Left lung (tissue), 10 donors: ENCODE data around the gene TSKS. TPM values are rescaled to one million over a fixed set of nuclear protein-coding genes. Genes with fewer than 3 reads are reported as not detected.

Source experiments
- ATAC-seq: fragments of 200-7000 bp; cut with Tn5 transposase; one replicate; pipeline ENCODE4 v1.9.1; 2020; ENCODE audit warnings: moderate library complexity
- DNase-seq, 4 donors: peaks; one replicate each; pipeline ENCODE4 v3.0.0-alpha.2; 2013 to 2020
- H3K27ac ChIP-seq, 2 donors: fragments of 200-600 bp; sonication (generic) in 1 of 2; one replicate each; pipeline versions ENCODE4 v1.5.0 to v1.8.0; 2020 to 2021
- H3K27me3 ChIP-seq, 2 donors: fragments of 200-600 bp; sonication (generic) in 1 of 2; one replicate each; pipeline versions ENCODE4 v1.5.0 to v1.8.0; 2020 to 2021
- H3K36me3 ChIP-seq, 2 donors: fragments of 200-600 bp; sonication (generic) in 1 of 2; one replicate each; pipeline versions ENCODE4 v1.5.0 to v1.8.0; 2020 to 2021
- H3K4me1 ChIP-seq, 2 donors: fragments of 200-600 bp; one replicate each; pipeline ENCODE4 v1.8.0; 2021
- H3K4me3 ChIP-seq, 2 donors: fragments of 200-600 bp; sonication (generic) in 1 of 2; one replicate each; pipeline versions ENCODE4 v1.5.0 to v1.8.0; 2020 to 2021; ENCODE audit warnings: mild to moderate bottlenecking in 1 of 2
- H3K9me3 ChIP-seq, 2 donors: fragments of 200-600 bp; sonication (generic) in 1 of 2; one replicate each; pipeline versions ENCODE4 v1.5.0 to v1.8.0; 2020 to 2021
- CTCF ChIP-seq, 2 donors: fragments of 200-600 bp; sonication (generic) in 1 of 2; IDR thresholded peaks; one replicate each; pipeline versions ENCODE4 v1.5.0 to v1.8.0; 2021; ENCODE audit warnings: antibody characterized with exemption in 2 of 2
- intact Hi-C, 2 donors: fragments of 100-400 bp; cut with DNase I; formaldehyde crosslinking; loops; one replicate each; pipeline versions ENCODE4 v1.11.2 to v1.14.2; 2022
- polyA plus RNA-seq, 6 donors: library from polyadenylated mRNA; unstranded; fragments of 120-200 nt; gene quantifications; one replicate each; pipeline ENCODE4 v1.2.1, GENCODE V29; 2013; ENCODE audit not compliant: insufficient read length in 6 of 6
- total RNA-seq, 2 donors: library from RNA; stranded (reverse); fragmentation: NEBNext Ultra II Directional; extraction: Animal tissue kit (Norgen Biotek cat#: 25700); gene quantifications; one replicate each; pipeline ENCODE4 v1.2.1, GENCODE V29; 2021
- donor health status: DM: no; HTN: yes; CAD: no.
- donor health status: DM: no; HTN: no; CAD: no.

Gene TSKS
- total and polyA plus RNA-seq, 8 donors: 0.17 to 0.45 (median 0.24) TPM; not detected in 1

- intact Hi-C loops: no loop called here
- DNase-seq (peak in 2 of 4 donors; percentile 36 to 72), ATAC-seq (no peak)
- TF ChIP-seq CTCF (IDR thresholded peaks at IDR 0.05): no peak
- Histone ChIP-seq H3K27me3 (no peaks in the 10 kb centered on the region), H3K27ac (no peak overlapping the region), H3K9me3 (no peaks in the 10 kb centered on the region), H3K4me3 (no peak overlapping the region), H3K36me3 (no peaks in the 10 kb centered on the region), H3K4me1 (peaks cover 0 to 9% of the 10 kb centered on the region in 2 donors)
These were observed 44.6 kb downstream of the TSKS start for GRCh38 chr19:49718511-49718910.

- intact Hi-C loops: no loop called here
- H3K27me3 ChIP-seq: no peaks in the 10 kb centered on the region
- peaks cover 0 to 9% of the 10 kb centered on the region in 2 donors for H3K4me1 ChIP-seq
- ATAC-seq (no peak), DNase-seq (no peak)
- no peaks in the 10 kb centered on the region for H3K9me3 ChIP-seq
- no peak overlapping the region for H3K4me3 ChIP-seq
- no peak for TF ChIP-seq CTCF (IDR thresholded peaks at IDR 0.05)
- H3K27ac ChIP-seq: no peak overlapping the region
- no peaks in the 10 kb centered on the region for H3K36me3 ChIP-seq
These were observed 47.0 kb downstream of the TSKS start for GRCh38 chr19:49716154-49716553.

- H3K27me3 ChIP-seq: no peaks in the 10 kb centered on the region
- TF ChIP-seq CTCF (IDR thresholded peaks at IDR 0.05): no peak
- no peaks in the 10 kb centered on the region for H3K9me3 ChIP-seq
- H3K4me1 ChIP-seq: peaks cover 0 to 9% of the 10 kb centered on the region in 2 donors
- DNase-seq (no peak), ATAC-seq (no peak)
- H3K36me3 ChIP-seq: no peaks in the 10 kb centered on the region
- no peak overlapping the region for H3K4me3 ChIP-seq
- intact Hi-C loops: no loop called here
- no peak overlapping the region for H3K27ac ChIP-seq
These were observed 49.8 kb downstream of the TSKS start for GRCh38 chr19:49713236-49713845.

- Histone ChIP-seq H3K27me3 (no peaks in the 10 kb centered on the region), H3K36me3 (no peaks in the 10 kb centered on the region), H3K27ac (no peak overlapping the region), H3K4me1 (peaks cover 0 to 3% of the 10 kb centered on the region in 2 donors), H3K9me3 (no peaks in the 10 kb centered on the region), H3K4me3 (no peak overlapping the region)
- DNase-seq (no peak), ATAC-seq (peak; percentile 33)
- intact Hi-C loops: no loop called here
- no peak for TF ChIP-seq CTCF (IDR thresholded peaks at IDR 0.05)
These were observed 50.7 kb downstream of the TSKS start for GRCh38 chr19:49712397-49712859.

- intact Hi-C loops: no loop called here
- no peak for TF ChIP-seq CTCF (IDR thresholded peaks at IDR 0.05)
- ATAC-seq (no peak), DNase-seq (no peak)
- Histone ChIP-seq H3K4me1 (no peaks in the 10 kb centered on the region), H3K4me3 (no peak overlapping the region), H3K9me3 (no peaks in the 10 kb centered on the region), H3K27me3 (no peaks in the 10 kb centered on the region), H3K27ac (no peak overlapping the region), H3K36me3 (no peaks in the 10 kb centered on the region)
These were observed 52.6 kb downstream of the TSKS start for GRCh38 chr19:49710372-49710951.
